Trophoblast cell (in vitro differentiated cells and primary cell): ENCODE data around the gene TRMT2A.
A peak's percentile ranks its signal among the peaks of the same experiment; 100 is the strongest.

Source experiments
- DNase-seq, 2 donors: peaks; one replicate each; pipeline ENCODE4 v3.0.0-alpha.2; 2016
- H2AFZ ChIP-seq: 2 replicates; pipeline ENCODE4 v1.6.1; 2013; ENCODE audit warnings: low read length, moderate library complexity, mild to moderate bottlenecking; ENCODE audit not compliant: insufficient read depth, poor library complexity
- H2AK5ac ChIP-seq: 2 replicates; pipeline ENCODE4 v1.6.1; 2013; ENCODE audit warnings: mild to moderate bottlenecking, low read length
- H2BK120ac ChIP-seq: 2 replicates; pipeline ENCODE4 v1.6.1; 2013; ENCODE audit warnings: low read length, mild to moderate bottlenecking, moderate library complexity; ENCODE audit not compliant: insufficient read depth, poor library complexity
- H2BK12ac ChIP-seq: 2 replicates; pipeline ENCODE4 v1.6.1; 2013; ENCODE audit warnings: mild to moderate bottlenecking, low read length, moderate library complexity
- H2BK5ac ChIP-seq: 2 replicates; pipeline ENCODE4 v1.6.1; 2013; ENCODE audit warnings: low read length, low read depth, moderate library complexity, mild to moderate bottlenecking; ENCODE audit not compliant: poor library complexity
- H3K14ac ChIP-seq: 2 replicates; pipeline ENCODE4 v1.6.1; 2013; ENCODE audit warnings: mild to moderate bottlenecking, low read length
- H3K18ac ChIP-seq: 2 replicates; pipeline ENCODE4 v1.6.1; 2013; ENCODE audit warnings: mild to moderate bottlenecking, low read length
- H3K23ac ChIP-seq: 2 replicates; pipeline ENCODE4 v1.6.1; 2013; ENCODE audit warnings: low read length
- H3K27ac ChIP-seq: 2 replicates; pipeline ENCODE4 v1.5.1; 2013; ENCODE audit warnings: low read depth, mild to moderate bottlenecking, inconsistent platforms, low read length, moderate library complexity
- H3K27me3 ChIP-seq: 2 replicates; pipeline ENCODE4 v1.6.1; 2013; ENCODE audit warnings: inconsistent platforms, mild to moderate bottlenecking, low read length, moderate library complexity; ENCODE audit not compliant: insufficient read depth
- H3K36me3 ChIP-seq, 2 experiments: 1 replicate in 1 of 2; 2 replicates in 1 of 2; pipeline ENCODE4 v1.6.1; 2013; ENCODE audit warnings: low read length in 2 of 2, mild to moderate bottlenecking in 2 of 2, moderate library complexity in 1 of 2; ENCODE audit not compliant: insufficient read depth in 2 of 2, control insufficient read depth in 1 of 2
- H3K4ac ChIP-seq: 2 replicates; pipeline ENCODE4 v1.6.1; 2013; ENCODE audit warnings: low read depth, mild to moderate bottlenecking, low read length, moderate library complexity
- H3K4me1 ChIP-seq, 2 experiments: 1 replicate in 1 of 2; 2 replicates in 1 of 2; pipeline ENCODE4 v1.6.1; 2013; ENCODE audit warnings: low read length in 2 of 2, mild to moderate bottlenecking in 2 of 2, moderate library complexity in 1 of 2; ENCODE audit not compliant: insufficient read depth in 2 of 2, control insufficient read depth in 1 of 2
- H3K4me2 ChIP-seq: 2 replicates; pipeline ENCODE4 v1.6.1; 2013; ENCODE audit warnings: inconsistent platforms, mild to moderate bottlenecking, low read length, moderate library complexity
- H3K4me3 ChIP-seq: 2 replicates; pipeline ENCODE4 v1.5.1; 2013; ENCODE audit warnings: mild to moderate bottlenecking, low read depth, low read length, inconsistent platforms
- H3K79me1 ChIP-seq: one replicate; pipeline ENCODE4 v1.6.1; 2013; ENCODE audit warnings: low read length
- H3K79me2 ChIP-seq: 2 replicates; pipeline ENCODE4 v1.6.1; 2013; ENCODE audit warnings: low read length, mild to moderate bottlenecking; ENCODE audit not compliant: control insufficient read depth, insufficient read depth, poor library complexity
- H3K9ac ChIP-seq: 2 replicates; pipeline ENCODE4 v1.6.1; 2013; ENCODE audit warnings: mild to moderate bottlenecking, low read length
- H3K9me3 ChIP-seq: 2 replicates; pipeline ENCODE4 v1.6.1; 2013; ENCODE audit warnings: low read depth, mild to moderate bottlenecking, control low read depth, inconsistent platforms, low read length; ENCODE audit not compliant: insufficient read depth
- H4K12ac ChIP-seq: 2 replicates; pipeline ENCODE4 v1.6.1; 2013; ENCODE audit warnings: low read depth, mild to moderate bottlenecking, low read length, moderate library complexity
- H4K8ac ChIP-seq: 2 replicates; pipeline ENCODE4 v1.6.1; 2013; ENCODE audit warnings: low read depth, mild to moderate bottlenecking, low read length, moderate library complexity
- H4K91ac ChIP-seq: one replicate; pipeline ENCODE4 v1.6.1; 2013; ENCODE audit warnings: low read depth, mild to moderate bottlenecking, low read length, moderate library complexity
- WGBS: extraction: QIAGEN DNeasy Blood & Tissue Kit; methylation state at CpG from one replicate; pipeline ENCODE4 v1.1.7; 2013; ENCODE audit warnings: missing lambda C conversion rate; ENCODE audit not compliant: insufficient read length, insufficient coverage; ENCODE audit errors: extremely low coverage; 5-methylcytosine and 5-hydroxymethylcytosine counted together

TRMT2A gene

GRCh38 chr22:20066617-20067383 is 50.2 kb downstream of the TRMT2A start:
- H2AFZ ChIP-seq, result no peak overlapping the region
- no peak overlapping the region for H2BK12ac ChIP-seq
- peaks cover 11 to 17% of the 10 kb centered on the region in 2 experiments for H3K36me3 ChIP-seq
- no peak overlapping the region for H2BK5ac ChIP-seq
- H3K79me2 ChIP-seq, result no peaks in the 10 kb centered on the region
- H3K4me2 ChIP-seq, result no peak overlapping the region
- no peak overlapping the region for H4K8ac ChIP-seq
- no peaks in the 10 kb centered on the region for H3K79me1 ChIP-seq
- peaks cover 4% of the 10 kb centered on the region in 2 experiments for H3K4me1 ChIP-seq
- H3K27ac ChIP-seq, result no peak overlapping the region
- H2BK120ac ChIP-seq, result no peak overlapping the region
- no peak overlapping the region for H2AK5ac ChIP-seq
- H3K9ac ChIP-seq, result no peak overlapping the region
- peak; percentile 63 to 82 for DNase-seq
- H3K4me3 ChIP-seq, result no peak overlapping the region
- no peak overlapping the region for H4K12ac ChIP-seq
- H3K27me3 ChIP-seq, result no peaks in the 10 kb centered on the region
- H4K91ac ChIP-seq, result no peak overlapping the region
- H3K4ac ChIP-seq, result no peak overlapping the region
- H3K14ac ChIP-seq, result no peak overlapping the region
- H3K18ac ChIP-seq, result no peak overlapping the region
- no CpG with 5 or more reads among the region's 11 CpGs for WGBS
- H3K23ac ChIP-seq, result no peak overlapping the region
- peaks cover 5% of the 10 kb centered on the region for H3K9me3 ChIP-seq

GRCh38 chr22:20065896-20066616 is 51.0 kb downstream of the TRMT2A start:
- no peak overlapping the region for H3K9ac ChIP-seq
- no peak overlapping the region for H3K4ac ChIP-seq
- H2AK5ac ChIP-seq, result no peak overlapping the region
- no peak overlapping the region for H3K23ac ChIP-seq
- H4K91ac ChIP-seq, result no peak overlapping the region
- H3K4me1 ChIP-seq, result peaks cover 4% of the 10 kb centered on the region in 2 experiments
- no peak overlapping the region for H2BK5ac ChIP-seq
- H2AFZ ChIP-seq, result no peak overlapping the region
- H3K36me3 ChIP-seq, result peaks cover 18 to 24% of the 10 kb centered on the region in 2 experiments
- peaks cover 5% of the 10 kb centered on the region for H3K9me3 ChIP-seq
- H3K14ac ChIP-seq, result no peak overlapping the region
- no peak overlapping the region for H3K4me3 ChIP-seq
- H2BK120ac ChIP-seq, result no peak overlapping the region
- H3K4me2 ChIP-seq, result no peak overlapping the region
- H3K18ac ChIP-seq, result no peak overlapping the region
- H3K79me1 ChIP-seq, result no peaks in the 10 kb centered on the region
- no peak overlapping the region for H4K12ac ChIP-seq
- no peak for DNase-seq
- H2BK12ac ChIP-seq, result no peak overlapping the region
- H3K27me3 ChIP-seq, result no peaks in the 10 kb centered on the region
- H4K8ac ChIP-seq, result no peak overlapping the region
- no CpG with 5 or more reads among the region's 14 CpGs for WGBS
- H3K79me2 ChIP-seq, result no peaks in the 10 kb centered on the region
- H3K27ac ChIP-seq, result no peak overlapping the region

- Histone ChIP-seq H3K18ac (no peak overlapping the region), H4K91ac (no peak overlapping the region), H3K27me3 (no peaks in the 10 kb centered on the region), H2BK12ac (no peak overlapping the region), H4K12ac (no peak overlapping the region), H3K27ac (no peak overlapping the region), H3K14ac (no peak overlapping the region), H3K23ac (no peak overlapping the region), H2AFZ (no peak overlapping the region), H3K4me3 (no peak overlapping the region), H3K9me3 (peaks cover 4% of the 10 kb centered on the region), H2AK5ac (no peak overlapping the region), H3K36me3 (peaks cover 19 to 24% of the 10 kb centered on the region in 2 experiments), H3K79me1 (no peaks in the 10 kb centered on the region), H3K9ac (no peak overlapping the region), H2BK5ac (no peak overlapping the region), H3K79me2 (no peaks in the 10 kb centered on the region), H4K8ac (no peak overlapping the region), H3K4me1 (peaks cover 4% of the 10 kb centered on the region in 2 experiments), H2BK120ac (no peak overlapping the region), H3K4me2 (no peak overlapping the region), H3K4ac (no peak overlapping the region)
- DNase-seq, result no peak
- WGBS, result no CpG with 5 or more reads among the region's 18 CpGs
These were observed 52.3 kb downstream of the TRMT2A start for GRCh38 chr22:20064545-20065262.

- Histone ChIP-seq H4K12ac (no peak overlapping the region), H2BK12ac (no peak overlapping the region), H2BK120ac (no peak overlapping the region), H3K27me3 (no peaks in the 10 kb centered on the region), H3K79me2 (no peaks in the 10 kb centered on the region), H3K36me3 (peaks cover 19 to 27% of the 10 kb centered on the region in 2 experiments), H3K23ac (no peak overlapping the region), H2BK5ac (no peak overlapping the region), H2AK5ac (no peak overlapping the region), H3K9ac (no peak overlapping the region), H3K18ac (no peak overlapping the region), H3K4me1 (peaks cover 4% of the 10 kb centered on the region in 2 experiments), H2AFZ (no peak overlapping the region), H3K4me2 (no peak overlapping the region), H3K14ac (no peak overlapping the region), H3K27ac (no peak overlapping the region), H3K4me3 (no peak overlapping the region), H3K9me3 (peaks cover 4% of the 10 kb centered on the region), H4K91ac (no peak overlapping the region), H3K4ac (no peak overlapping the region), H4K8ac (no peak overlapping the region), H3K79me1 (no peaks in the 10 kb centered on the region)
- no CpG with 5 or more reads among the region's 3 CpGs for WGBS
- DNase-seq, result no peak
These were observed 52.9 kb downstream of the TRMT2A start for GRCh38 chr22:20064140-20064480.
